HepG2 (cell line): Measurements from ENCODE around the gene STAT5A. TPM values are rescaled to one million over a fixed set of nuclear protein-coding genes. Genes with fewer than 3 reads are reported as not detected.

ENCODE experiments used
- ARID5B ChIP-seq: IDR thresholded peaks from 2 replicates; pipeline ENCODE4 v1.4.0; 2020; ENCODE audit warnings: mild to moderate bottlenecking, missing genetic modification reagents
- ATF4 ChIP-seq, 2 experiments: fragments of 450-650 bp in 1 of 2; sonication (generic) in 1 of 2; formaldehyde crosslinking; IDR thresholded peaks; 2 replicates each; pipeline versions ENCODE4 v1.5.0 to v1.8.0; 2020 to 2022; ENCODE audit warnings: mild to moderate bottlenecking in 1 of 2, missing genetic modification reagents in 1 of 2
- CTCF ChIP-seq: sonication (generic); formaldehyde crosslinking; IDR thresholded peaks from 2 replicates; pipeline ENCODE4 v1.5.0; 2020; ENCODE audit warnings: mild to moderate bottlenecking, missing genetic modification reagents, moderate library complexity
- KDM3A ChIP-seq: IDR thresholded peaks from 2 replicates; pipeline ENCODE4 v1.6.1; 2018; ENCODE audit warnings: low read depth, missing compliant biosample characterization
- KLF16 ChIP-seq, 2 experiments: sonication (generic) in 1 of 2; formaldehyde crosslinking in 1 of 2; IDR thresholded peaks; 2 replicates each; pipeline versions ENCODE4 v1.6.1 to v1.8.0; 2016 to 2023; ENCODE audit warnings: missing genetic modification reagents in 2 of 2, missing compliant biosample characterization in 1 of 2
- RFXANK ChIP-seq: IDR thresholded peaks from 2 replicates; pipeline ENCODE4 v1.6.1; 2016
- SP4 ChIP-seq: sonication (generic); formaldehyde crosslinking; IDR thresholded peaks from 2 replicates; pipeline ENCODE4 v1.8.1; 2023; ENCODE audit warnings: mild to moderate bottlenecking, missing genetic modification reagents
- SPEN ChIP-seq: sonication (generic); formaldehyde crosslinking; IDR thresholded peaks from 2 replicates; pipeline ENCODE4 v1.5.1; 2020; ENCODE audit warnings: low read depth, mild to moderate bottlenecking, missing genetic modification reagents
- SYNCRIP ChIP-seq: fragments of 200-400 bp; formaldehyde crosslinking; IDR thresholded peaks from 2 replicates; pipeline ENCODE4 v1.6.1; 2018; ENCODE audit warnings: mild to moderate bottlenecking, low read depth, low read length; ENCODE audit not compliant: insufficient read depth
- THAP11 ChIP-seq: IDR thresholded peaks from 2 replicates; pipeline ENCODE4 v1.6.1; 2016; ENCODE audit warnings: missing biosample characterization, missing genetic modification reagents
- ZBTB14 ChIP-seq: sonication (generic); formaldehyde crosslinking; IDR thresholded peaks from 2 replicates; pipeline ENCODE4 v1.4.0; 2020; ENCODE audit warnings: missing genetic modification reagents
- ZNF17 ChIP-seq: sonication (generic); formaldehyde crosslinking; IDR thresholded peaks from 2 replicates; pipeline ENCODE4 v1.5.0; 2020; ENCODE audit warnings: mild to moderate bottlenecking, missing genetic modification reagents
- ZNF496 ChIP-seq: sonication (generic); formaldehyde crosslinking; IDR thresholded peaks from 2 replicates; pipeline ENCODE4 v1.8.1; 2023; ENCODE audit warnings: mild to moderate bottlenecking, moderate library complexity, missing genetic modification reagents; ENCODE audit not compliant: insufficient replicate concordance
- polyA plus RNA-seq, 8 experiments: library from polyadenylated mRNA; depleted of rRNA in 3 of 8; stranded (reverse) in 7 of 8; unstranded in 1 of 8; fragments of >200 nt; fragmentation: Illumina TruSeq in 4 of 8; extraction: Trizol in 4 of 8; gene quantifications; 2 replicates each; pipeline versions ENCODE4 v1.2.1 to v1.2.3, GENCODE V29; 2011 to 2016; ENCODE audit warnings: low read depth in 4 of 8, missing spikeins in 1 of 8, mixed read lengths in 1 of 8; ENCODE audit not compliant: insufficient read depth in 1 of 8
- total RNA-seq, 5 experiments: library from RNA; depleted of rRNA; stranded (reverse); fragments of >200 nt; fragmentation: Illumina TruSeq; extraction: Trizol; gene quantifications; 2 replicates each; pipeline ENCODE4 v1.2.3, GENCODE V29; 2016; ENCODE audit warnings: low read depth in 1 of 5
- TF ChIP-seq, protein P1 (sequence below): sonication (generic); formaldehyde crosslinking; IDR thresholded peaks from 2 replicates; pipeline ENCODE4 v1.4.0; 2020; ENCODE audit warnings: missing genetic modification reagents
- TF ChIP-seq, protein P2 (sequence below): sonication (generic); formaldehyde crosslinking; IDR thresholded peaks from 2 replicates; pipeline ENCODE4 v1.5.0; 2020; ENCODE audit warnings: mild to moderate bottlenecking, low read depth, missing genetic modification reagents, borderline replicate concordance

Gene STAT5A
- total and polyA plus RNA-seq, 2 of the 13 experiments (the other 11 are each of a cell fraction or from before 2014, with no cell fraction given) = 1.4 to 4.1 TPM

DNA sequence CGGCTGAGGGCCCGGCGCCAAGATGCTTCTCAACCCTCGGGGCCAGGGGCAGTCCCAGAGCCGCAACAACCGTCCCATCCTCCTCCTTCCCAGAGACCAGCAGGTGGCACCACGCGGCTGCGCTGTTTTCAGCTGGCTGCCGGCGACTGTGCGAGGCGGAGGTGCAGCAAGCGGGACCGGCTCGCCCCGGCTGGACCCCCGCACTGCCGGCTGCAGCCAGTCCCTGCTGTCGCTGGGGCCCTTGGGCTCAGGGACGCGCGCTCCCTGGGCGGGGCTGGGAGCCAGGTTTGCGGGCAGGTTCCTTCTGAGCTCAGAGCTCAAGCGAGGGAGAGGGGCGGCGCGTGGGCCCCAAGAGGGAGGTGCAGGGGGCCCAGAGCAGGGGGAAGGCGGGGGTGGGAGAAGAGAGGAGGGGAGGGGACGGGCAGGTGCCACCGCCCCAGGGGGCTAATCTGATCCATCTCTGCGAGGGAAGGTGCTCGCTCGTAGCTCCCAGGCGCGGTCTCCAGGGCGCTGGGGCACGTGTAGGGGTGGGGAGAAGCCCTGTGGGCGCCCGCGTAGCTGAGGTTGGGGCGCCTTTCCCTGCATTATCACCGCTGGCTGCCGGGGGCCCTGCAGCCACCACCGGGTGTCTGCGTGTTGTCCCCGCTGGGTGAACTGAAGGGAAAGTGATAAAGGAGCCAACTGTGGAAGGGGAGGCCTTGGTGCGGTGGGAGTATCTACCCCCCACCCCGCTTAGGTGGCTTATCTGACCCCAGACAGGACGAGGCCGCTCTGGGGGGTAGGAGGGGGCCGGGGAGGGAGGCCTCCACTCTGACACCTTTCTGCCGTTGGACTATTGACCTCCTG lies 24.2 kb downstream of the STAT5A start (continued):
- TF ChIP-seq, protein P1, sequence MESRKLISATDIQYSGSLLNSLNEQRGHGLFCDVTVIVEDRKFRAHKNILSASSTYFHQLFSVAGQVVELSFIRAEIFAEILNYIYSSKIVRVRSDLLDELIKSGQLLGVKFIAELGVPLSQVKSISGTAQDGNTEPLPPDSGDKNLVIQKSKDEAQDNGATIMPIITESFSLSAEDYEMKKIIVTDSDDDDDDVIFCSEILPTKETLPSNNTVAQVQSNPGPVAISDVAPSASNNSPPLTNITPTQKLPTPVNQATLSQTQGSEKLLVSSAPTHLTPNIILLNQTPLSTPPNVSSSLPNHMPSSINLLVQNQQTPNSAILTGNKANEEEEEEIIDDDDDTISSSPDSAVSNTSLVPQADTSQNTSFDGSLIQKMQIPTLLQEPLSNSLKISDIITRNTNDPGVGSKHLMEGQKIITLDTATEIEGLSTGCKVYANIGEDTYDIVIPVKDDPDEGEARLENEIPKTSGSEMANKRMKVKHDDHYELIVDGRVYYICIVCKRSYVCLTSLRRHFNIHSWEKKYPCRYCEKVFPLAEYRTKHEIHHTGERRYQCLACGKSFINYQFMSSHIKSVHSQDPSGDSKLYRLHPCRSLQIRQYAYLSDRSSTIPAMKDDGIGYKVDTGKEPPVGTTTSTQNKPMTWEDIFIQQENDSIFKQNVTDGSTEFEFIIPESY (CRISPR knock-in tag) = peak; percentile 52
- no peak for TF ChIP-seq RFXANK (CRISPR knock-in tag)
- peak; percentile 96 for TF ChIP-seq CTCF (CRISPR knock-in tag)
- TF ChIP-seq ATF4 (CRISPR knock-in tag; IDR thresholded peaks at IDR 0.05) = peak in 1 of 2 experiments; percentile 23; a peak in 1 of 4 replicates
- TF ChIP-seq, protein P2, sequence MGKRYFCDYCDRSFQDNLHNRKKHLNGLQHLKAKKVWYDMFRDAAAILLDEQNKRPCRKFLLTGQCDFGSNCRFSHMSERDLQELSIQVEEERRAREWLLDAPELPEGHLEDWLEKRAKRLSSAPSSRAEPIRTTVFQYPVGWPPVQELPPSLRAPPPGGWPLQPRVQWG = no peak
- TF ChIP-seq SPEN (CRISPR knock-in tag) = peak; percentile 82; the same call in 1 of the 2 replicates
- TF ChIP-seq KDM3A (CRISPR knock-in tag) = peak; percentile 91
- 0 out of 4 replicates have a peak, but pooled peaks of 1 of the 2 experiments have one; percentile 20 for TF ChIP-seq KLF16 (CRISPR knock-in tag; IDR thresholded peaks at IDR 0.05)
- TF ChIP-seq ARID5B (CRISPR knock-in tag) = peak; percentile 54
- no peak for TF ChIP-seq SYNCRIP
- no peak for TF ChIP-seq ZNF17 (CRISPR knock-in tag)
- peak; percentile 1; the same call in 1 of the 2 replicates for TF ChIP-seq THAP11 (CRISPR knock-in tag)
- peak; percentile 78; the same call in 1 of the 2 replicates for TF ChIP-seq SP4 (CRISPR knock-in tag)
- TF ChIP-seq ZBTB14 (CRISPR knock-in tag) = peak; percentile 75; the same call in 1 of the 2 replicates
- no peak for TF ChIP-seq ZNF496 (CRISPR knock-in tag)
